Left ventricle myocardium inferior (tissue), 1 donor: ENCODE measurements around the gene NFIC. TPM values are rescaled to one million over a fixed set of nuclear protein-coding genes. Genes with fewer than 3 reads are reported as not detected.

Experiments used
- DNase-seq: peaks from one replicate; pipeline ENCODE4 v3.0.0-alpha.2; 2020
- H3K27ac ChIP-seq: fragments of 200-600 bp; replicated peaks from 2 replicates; pipeline ENCODE4 v1.8.0; 2021
- H3K27me3 ChIP-seq: fragments of 200-600 bp; 2 replicates; pipeline ENCODE4 v1.8.0; 2021; ENCODE audit warnings: low read depth
- H3K36me3 ChIP-seq: fragments of 200-600 bp; 2 replicates; pipeline ENCODE4 v1.8.0; 2021
- H3K4me1 ChIP-seq: fragments of 200-600 bp; 2 replicates; pipeline ENCODE4 v1.8.0; 2021
- H3K4me3 ChIP-seq: fragments of 200-600 bp; 2 replicates; pipeline ENCODE4 v1.8.0; 2021; ENCODE audit warnings: mild to moderate bottlenecking, moderate library complexity
- H3K9me3 ChIP-seq: fragments of 200-600 bp; replicated peaks from 2 replicates; pipeline ENCODE4 v1.8.0; 2021
- CTCF ChIP-seq: fragments of 200-600 bp; IDR thresholded peaks from 2 replicates; pipeline ENCODE4 v1.8.0; 2021; ENCODE audit warnings: antibody characterized with exemption, mild to moderate bottlenecking, borderline replicate concordance
- intact Hi-C: fragments of 100-400 bp; cut with micrococcal nuclease; formaldehyde crosslinking; loops from one replicate; pipeline ENCODE4 v1.11.0; 2022
- total RNA-seq: library from RNA; stranded (reverse); fragmentation: NEBNext Ultra II Directional; extraction: Animal tissue kit (Norgen Biotek cat#: 25700); gene quantifications from one replicate; pipeline ENCODE4 v1.2.1, GENCODE V29; 2021
- donor health status: DM: no; HTN: yes; CAD: no; lungs with severe emphysema.

NFIC gene
- total RNA-seq, 1 donor from 2014 or later = 145 TPM

DNA sequence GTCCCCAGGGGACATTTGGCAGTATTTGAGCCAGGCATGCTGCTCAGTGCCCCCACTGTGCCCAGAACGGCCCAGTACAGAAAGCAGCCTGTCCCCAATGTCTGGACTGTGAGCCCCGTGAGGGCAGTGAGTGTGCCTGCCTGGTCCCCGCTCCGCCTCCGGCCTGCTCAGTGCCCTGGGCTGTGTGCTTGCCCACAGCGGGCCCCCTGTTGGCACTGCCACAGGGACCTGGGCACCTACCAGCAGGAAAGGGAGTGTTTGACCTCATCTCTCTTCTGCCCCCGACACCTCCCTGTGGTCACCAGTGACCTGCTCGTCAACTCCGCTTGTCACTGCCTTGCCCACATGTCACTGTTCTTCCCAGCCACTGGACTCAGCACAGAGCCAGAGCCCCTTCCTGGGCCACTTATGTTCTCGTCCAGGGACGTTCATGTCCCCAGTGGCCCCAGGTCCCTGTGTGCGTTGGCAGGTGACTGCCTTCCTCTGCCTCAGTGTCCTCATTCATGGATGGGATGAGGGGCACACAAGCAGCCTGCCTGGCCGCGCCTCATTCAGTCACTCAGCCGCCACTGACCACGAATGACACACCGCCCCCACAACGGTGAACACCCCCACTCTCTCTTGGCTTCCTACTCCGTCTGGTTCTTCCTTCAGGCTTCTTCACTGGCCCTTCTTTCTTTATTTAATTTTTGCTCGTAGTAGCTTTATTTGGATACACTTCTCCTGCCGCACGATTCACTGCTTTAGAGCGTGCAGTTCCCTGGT, 142.6 kb downstream of the NFIC start:
- Histone ChIP-seq H3K27ac (no peak overlapping the region), H3K27me3 (no peaks in the 10 kb centered on the region), H3K4me1 (peaks cover 70% of the 10 kb centered on the region), H3K9me3 (no peaks in the 10 kb centered on the region), H3K4me3 (no peak overlapping the region), H3K36me3 (peaks cover 14% of the 10 kb centered on the region)
- DNase-seq = no peak
- intact Hi-C loops = no loop called here
- no peak for TF ChIP-seq CTCF

DNA sequence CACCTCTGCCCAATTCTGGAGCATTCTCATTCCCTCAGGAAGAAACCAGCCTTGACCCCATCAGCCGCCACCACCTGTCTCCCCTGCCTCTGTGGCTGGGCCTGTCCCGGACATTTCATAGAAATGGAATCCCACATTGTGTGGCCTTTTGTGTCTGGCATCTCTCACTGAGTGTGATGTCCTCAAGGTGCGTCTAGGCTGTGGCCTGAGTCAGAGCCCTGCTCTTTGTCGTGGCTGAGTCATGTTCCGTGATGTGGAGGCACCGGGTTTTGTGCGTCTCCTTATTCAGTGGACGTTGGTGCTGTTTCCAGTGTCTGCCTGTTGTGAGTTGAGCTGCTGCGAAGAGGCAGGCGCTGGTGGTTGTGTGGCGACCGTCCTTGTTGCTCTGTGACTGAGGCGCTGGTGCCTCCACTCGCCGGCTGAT, 143.2 kb downstream of the NFIC start:
- peaks cover 75% of the 10 kb centered on the region for H3K4me1 ChIP-seq
- no peak for TF ChIP-seq CTCF

DNA sequence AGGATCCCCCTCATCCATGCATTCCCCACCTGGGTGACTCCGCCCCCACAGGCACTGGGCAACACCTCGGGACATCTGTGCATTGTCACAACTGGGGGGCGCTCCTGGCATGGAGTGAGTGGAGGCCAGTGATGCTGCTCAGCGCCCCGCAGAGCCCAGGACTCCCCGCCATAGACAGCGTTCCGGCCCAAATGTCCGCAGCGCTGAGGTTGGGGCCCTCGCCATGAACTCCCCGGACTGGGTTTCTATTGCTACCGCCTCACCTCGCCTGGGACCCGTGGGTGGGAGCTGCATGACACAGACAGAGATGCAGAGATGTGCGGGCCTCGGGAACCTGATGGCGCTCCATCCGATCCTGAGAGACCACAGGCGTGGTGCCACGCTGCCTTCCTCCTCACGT, 144.3 kb downstream of the NFIC start:
- no peaks in the 10 kb centered on the region for H3K9me3 ChIP-seq
- H3K27me3 ChIP-seq = no peaks in the 10 kb centered on the region
- H3K4me1 ChIP-seq = peaks cover 70% of the 10 kb centered on the region
- intact Hi-C loops = no loop called here
- H3K4me3 ChIP-seq = no peak overlapping the region
- no peak for TF ChIP-seq CTCF
- DNase-seq = no peak
- peaks cover 14% of the 10 kb centered on the region for H3K36me3 ChIP-seq
- no peak overlapping the region for H3K27ac ChIP-seq

More for the DNA sequence above, 143.2 kb downstream of the NFIC start:
- intact Hi-C loops = no loop called here
- Histone ChIP-seq H3K27ac (no peak overlapping the region), H3K4me3 (no peak overlapping the region), H3K9me3 (no peaks in the 10 kb centered on the region), H3K36me3 (peaks cover 14% of the 10 kb centered on the region), H3K27me3 (no peaks in the 10 kb centered on the region)
- no peak for DNase-seq

DNA sequence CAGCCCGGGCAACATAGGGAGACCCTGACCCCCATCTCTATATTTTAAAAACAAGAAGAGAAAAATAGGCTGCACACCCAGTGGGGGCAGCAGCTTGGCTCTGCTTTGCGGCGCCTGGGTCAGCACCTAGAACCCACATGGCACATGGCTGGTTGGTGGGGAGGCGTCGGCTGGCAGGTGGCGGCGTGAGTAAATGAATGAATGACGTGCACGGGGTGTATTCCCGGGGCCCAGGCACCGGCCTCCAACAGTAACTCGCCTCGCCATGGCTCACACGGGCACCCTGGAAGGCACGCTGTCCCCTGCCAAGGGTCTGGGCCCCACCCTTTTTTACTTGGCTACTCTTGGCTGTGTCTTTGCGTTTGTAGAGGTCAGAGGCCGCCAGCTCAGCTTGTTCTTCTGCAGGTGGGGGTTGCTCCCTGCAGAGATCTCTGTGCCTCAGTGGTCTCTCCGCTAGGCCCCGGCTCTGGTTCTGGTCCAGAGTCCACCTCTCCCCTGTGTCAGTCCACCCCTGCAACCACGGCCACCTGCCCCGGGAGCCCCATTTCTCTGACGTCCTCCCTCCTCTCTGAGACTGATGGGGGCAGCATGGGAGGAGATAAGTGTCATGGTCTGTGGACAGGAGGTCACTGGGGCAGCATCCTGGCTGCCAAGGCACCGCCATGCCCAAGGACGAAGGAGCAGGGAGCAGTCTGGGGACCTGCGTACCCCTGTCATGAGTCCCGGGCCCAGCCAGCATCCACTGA, 145.3 kb downstream of the NFIC start:
- Histone ChIP-seq H3K4me3 (no peak overlapping the region), H3K36me3 (peaks cover 14% of the 10 kb centered on the region), H3K9me3 (no peaks in the 10 kb centered on the region), H3K27me3 (no peaks in the 10 kb centered on the region), H3K27ac (no peak overlapping the region), H3K4me1 (peaks cover 71% of the 10 kb centered on the region)
- no peak for DNase-seq
- intact Hi-C loops = no loop called here
- no peak for TF ChIP-seq CTCF

DNA sequence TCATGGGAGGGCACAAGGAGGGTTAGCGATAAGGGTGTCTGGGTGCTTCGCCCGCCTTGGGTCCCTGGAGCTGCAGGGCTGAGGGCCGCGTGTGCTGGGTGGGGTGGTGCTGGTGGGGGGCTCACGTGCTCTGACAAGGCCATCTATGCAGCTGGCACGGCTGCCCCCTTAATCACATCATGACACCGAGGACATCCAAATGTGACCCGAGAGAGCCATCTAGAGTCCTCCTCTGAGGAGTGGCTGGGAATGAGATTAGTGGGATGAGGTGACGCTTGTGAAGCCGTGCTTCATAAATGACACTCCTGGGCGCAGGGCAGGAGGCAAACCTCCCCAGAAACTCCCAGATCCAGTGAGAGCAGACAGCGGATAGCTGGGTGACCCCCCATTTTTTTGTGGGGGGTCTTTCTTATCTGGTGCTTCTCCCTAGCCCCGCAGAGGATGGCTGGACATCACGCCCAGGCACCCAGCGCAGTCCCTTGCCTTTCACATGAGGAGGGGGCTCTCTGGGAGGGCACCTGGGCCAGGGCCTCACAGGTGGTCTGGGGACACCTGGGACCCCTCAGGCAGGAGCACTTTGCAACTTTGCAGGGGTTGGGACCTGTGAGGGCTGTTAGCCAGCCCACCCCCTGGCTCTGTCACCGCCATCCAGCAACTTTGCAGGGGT, 146.3 kb downstream of the NFIC start:
- H3K27ac ChIP-seq = no peak overlapping the region
- H3K4me1 ChIP-seq = peaks cover 70% of the 10 kb centered on the region
- peaks cover 14% of the 10 kb centered on the region for H3K36me3 ChIP-seq
- H3K4me3 ChIP-seq = no peak overlapping the region
- intact Hi-C loops = no loop called here
- no peak for DNase-seq
- no peaks in the 10 kb centered on the region for H3K9me3 ChIP-seq
- no peak for TF ChIP-seq CTCF
- H3K27me3 ChIP-seq = no peaks in the 10 kb centered on the region
